Measurements from ENCODE around the gene JPH3.

DNA sequence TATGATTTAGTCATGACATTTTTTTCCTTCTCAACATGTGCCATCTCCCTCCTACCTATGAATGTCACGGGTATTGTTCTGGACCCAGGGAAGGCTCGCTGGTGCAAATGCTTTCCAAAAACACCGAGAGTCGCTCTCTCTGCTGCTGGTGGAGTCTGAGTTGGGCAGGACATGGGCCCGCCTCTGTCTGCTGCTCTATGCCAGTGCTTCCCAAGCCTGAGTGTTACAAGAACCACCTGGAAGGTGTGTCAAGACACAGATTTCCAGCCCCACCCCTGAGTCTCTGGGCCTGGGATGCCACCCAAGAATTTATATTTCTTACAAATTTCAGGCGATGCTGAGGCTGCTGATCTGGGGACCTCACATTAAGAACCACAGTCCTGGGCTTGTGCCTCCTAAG lies 9.1 kb downstream of the JPH3 start:
- TF ChIP-seq, protein P1, sequence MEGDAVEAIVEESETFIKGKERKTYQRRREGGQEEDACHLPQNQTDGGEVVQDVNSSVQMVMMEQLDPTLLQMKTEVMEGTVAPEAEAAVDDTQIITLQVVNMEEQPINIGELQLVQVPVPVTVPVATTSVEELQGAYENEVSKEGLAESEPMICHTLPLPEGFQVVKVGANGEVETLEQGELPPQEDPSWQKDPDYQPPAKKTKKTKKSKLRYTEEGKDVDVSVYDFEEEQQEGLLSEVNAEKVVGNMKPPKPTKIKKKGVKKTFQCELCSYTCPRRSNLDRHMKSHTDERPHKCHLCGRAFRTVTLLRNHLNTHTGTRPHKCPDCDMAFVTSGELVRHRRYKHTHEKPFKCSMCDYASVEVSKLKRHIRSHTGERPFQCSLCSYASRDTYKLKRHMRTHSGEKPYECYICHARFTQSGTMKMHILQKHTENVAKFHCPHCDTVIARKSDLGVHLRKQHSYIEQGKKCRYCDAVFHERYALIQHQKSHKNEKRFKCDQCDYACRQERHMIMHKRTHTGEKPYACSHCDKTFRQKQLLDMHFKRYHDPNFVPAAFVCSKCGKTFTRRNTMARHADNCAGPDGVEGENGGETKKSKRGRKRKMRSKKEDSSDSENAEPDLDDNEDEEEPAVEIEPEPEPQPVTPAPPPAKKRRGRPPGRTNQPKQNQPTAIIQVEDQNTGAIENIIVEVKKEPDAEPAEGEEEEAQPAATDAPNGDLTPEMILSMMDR (IDR thresholded peaks at IDR 0.05), result no peak
- TF ChIP-seq POLR2A (IDR thresholded peaks at IDR 0.05), result no peak
